GM12875 (cell line): ENCODE results near the gene CACNA2D3.

ENCODE experiments used
- H3K4me3 ChIP-seq: one replicate; pipeline ENCODE4 v1.5.1; 2011; ENCODE audit warnings: low read depth, low read length, control low read depth
- CTCF ChIP-seq: IDR thresholded peaks from 2 replicates; pipeline ENCODE4 v1.5.1; 2011; ENCODE audit warnings: low read depth, mild to moderate bottlenecking, control low read depth, inconsistent platforms, low read length, moderate library complexity, borderline replicate concordance; ENCODE audit not compliant: insufficient read depth

The CACNA2D3 gene

GRCh38 chr3:54733106-54734006, 611.0 kb downstream of the CACNA2D3 start:
- H3K4me3 ChIP-seq: no peak overlapping the region
- TF ChIP-seq CTCF: no peak

- no peak for TF ChIP-seq CTCF
- H3K4me3 ChIP-seq: no peak overlapping the region
Measured at GRCh38 chr3:54736459-54736858, 614.1 kb downstream of the CACNA2D3 start.

GRCh38 chr3:54743755-54744154, 621.4 kb downstream of the CACNA2D3 start:
- H3K4me3 ChIP-seq: no peak overlapping the region

GRCh38 chr3:54744291-54744690, 621.9 kb downstream of the CACNA2D3 start:
- no peak overlapping the region for H3K4me3 ChIP-seq
- TF ChIP-seq CTCF: no peak

More at GRCh38 chr3:54743755-54744154, 621.4 kb downstream of the CACNA2D3 start:
- TF ChIP-seq CTCF: no peak

- no peak for TF ChIP-seq CTCF
- H3K4me3 ChIP-seq: no peak overlapping the region
Measured at GRCh38 chr3:54745843-54746242, 623.5 kb downstream of the CACNA2D3 start.

- TF ChIP-seq CTCF: no peak
Measured at GRCh38 chr3:54746722-54747121, 624.4 kb downstream of the CACNA2D3 start.

GRCh38 chr3:54755756-54756155, 633.4 kb downstream of the CACNA2D3 start:
- H3K4me3 ChIP-seq: no peak overlapping the region
- TF ChIP-seq CTCF: no peak

More at GRCh38 chr3:54746722-54747121, 624.4 kb downstream of the CACNA2D3 start:
- H3K4me3 ChIP-seq: no peak overlapping the region
